Omental fat pad (tissue), 4 donors: ENCODE data around the gene ABL2. TPM values are rescaled to one million over a fixed set of nuclear protein-coding genes. Genes with fewer than 3 reads are reported as not detected.
A peak's percentile ranks its signal among the peaks of the same experiment; 100 is the strongest.
"Not testable (repeated sequence)": the region's sequence is repeated elsewhere in the genome, so short reads cannot be mapped to it uniquely, and the experiment has no call there.

Experiments used
- ATAC-seq: fragments of 150-250 bp; one replicate; pipeline ENCODE4 v1.9.1; 2016; ENCODE audit warnings: mild to moderate bottlenecking, moderate library complexity; ENCODE audit not compliant: low FRiP score
- DNase-seq: peaks from one replicate; pipeline ENCODE4 v3.0.0-alpha.2; 2019; ENCODE audit warnings: low spot score
- CTCF ChIP-seq, 3 donors: fragments of 450-650 bp; IDR thresholded peaks; one replicate each; pipeline ENCODE4 v1.5.1; 2016 to 2017; ENCODE audit warnings: antibody characterized with exemption in 3 of 3, mild to moderate bottlenecking in 3 of 3, moderate library complexity in 2 of 3
- total RNA-seq, 4 donors: library from RNA; depleted of rRNA; stranded (reverse); fragments of >200 nt; gene quantifications; one replicate each; pipeline ENCODE4 v1.1.0, GENCODE V29; 2016

Gene ABL2
- total RNA-seq, 4 donors from 2014 or later = 19.1 to 128 (median 39.9) TPM

DNA sequence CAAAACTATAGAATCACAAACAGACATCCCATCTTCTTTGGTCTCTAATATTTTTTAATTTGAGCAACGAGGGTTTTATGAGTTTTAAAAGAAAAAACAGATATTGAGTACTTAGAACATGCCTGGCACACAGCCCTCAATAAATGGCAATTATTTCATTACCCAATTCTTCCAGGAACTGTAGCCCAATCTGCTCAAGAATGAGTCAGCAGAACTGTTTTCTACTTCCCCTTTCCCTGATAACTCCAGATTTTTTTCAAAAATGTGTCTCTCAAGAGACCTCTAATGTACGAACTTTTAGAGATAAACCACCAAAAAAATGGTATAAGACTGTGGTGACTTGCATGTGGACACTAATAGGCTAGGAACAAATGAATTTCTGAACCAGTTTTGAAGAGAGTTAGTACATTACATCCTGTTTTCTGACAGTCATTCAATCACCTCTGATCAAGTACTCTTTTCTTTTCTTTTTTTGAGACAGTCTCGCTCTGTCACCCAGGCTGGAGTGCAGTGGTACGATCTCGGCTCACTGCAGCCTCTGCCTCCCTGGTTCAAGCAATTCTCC lies 11.5 kb downstream of the ABL2 start:
- no peak for TF ChIP-seq CTCF (IDR thresholded peaks at IDR 0.05)
- peak; percentile 70 for ATAC-seq
- DNase-seq = no peak

DNA sequence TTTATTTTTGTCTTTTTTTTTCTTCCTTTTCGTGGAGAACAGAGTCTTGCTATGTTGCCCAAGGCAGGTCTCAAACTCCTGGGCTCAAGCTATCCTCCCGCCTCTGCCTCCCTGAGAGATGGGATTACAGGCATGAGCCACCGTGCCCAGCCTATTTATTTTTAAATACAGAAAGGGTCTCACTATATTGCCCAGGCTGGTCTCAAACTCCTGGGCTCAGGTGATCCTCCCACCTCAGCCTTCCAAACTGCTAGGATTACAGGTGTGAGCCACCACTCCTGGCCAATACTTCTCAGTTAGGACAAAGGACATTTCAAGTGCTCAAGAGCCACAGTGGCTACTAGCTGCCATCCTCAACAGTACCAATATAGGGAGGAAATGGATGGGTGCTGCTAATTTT lies 16.2 kb downstream of the ABL2 start:
- not testable (repeated sequence) for ATAC-seq, DNase-seq

DNA sequence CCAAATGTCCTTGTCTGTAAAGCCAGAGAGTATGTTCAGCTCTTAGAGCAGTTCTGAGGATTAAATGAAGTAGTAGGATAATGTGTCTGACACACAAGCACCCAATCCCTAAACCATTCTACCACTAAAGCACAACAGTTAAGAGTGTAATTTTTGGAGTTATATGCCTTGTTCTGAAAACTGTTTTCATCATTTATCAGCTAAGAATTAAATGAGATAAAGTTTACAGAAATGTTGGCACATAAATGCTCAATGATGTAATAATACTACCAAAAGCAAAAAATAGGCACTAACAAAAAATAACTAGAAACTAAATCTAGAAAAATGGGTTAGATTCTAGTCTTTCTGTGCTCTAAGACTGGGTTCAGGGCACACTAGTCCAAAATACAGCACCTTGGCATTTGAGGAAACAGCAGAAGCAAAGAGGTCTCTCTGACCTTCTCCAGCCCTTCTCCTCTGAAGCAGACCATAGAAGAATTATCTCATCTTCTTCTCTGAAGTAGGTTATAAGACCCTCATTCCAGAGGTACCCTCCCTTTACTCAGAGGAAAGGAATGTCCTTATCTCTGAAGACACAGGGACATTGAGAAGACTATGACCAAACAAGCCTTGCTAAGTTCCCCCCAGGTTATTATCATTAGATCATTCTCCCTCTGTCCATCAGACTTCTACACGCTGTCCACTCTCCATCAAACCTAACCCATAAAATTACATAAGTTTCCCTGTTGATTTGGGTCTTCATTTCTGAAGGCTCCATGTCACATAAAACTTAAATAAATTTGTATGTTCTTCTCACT lies 20.6 kb downstream of the ABL2 start:
- DNase-seq (no peak), ATAC-seq (no peak)
- no peak for TF ChIP-seq CTCF (IDR thresholded peaks at IDR 0.05)

GRCh38 chr1:179206812-179207211 lies 22.7 kb downstream of the ABL2 start:
- TF ChIP-seq CTCF (IDR thresholded peaks at IDR 0.05) = no peak
- ATAC-seq = no peak

GRCh38 chr1:179205284-179205683 lies 24.2 kb downstream of the ABL2 start:
- no peak for DNase-seq
- no peak for TF ChIP-seq CTCF (IDR thresholded peaks at IDR 0.05)
- ATAC-seq = no peak

More at GRCh38 chr1:179206812-179207211, 22.7 kb downstream of the ABL2 start:
- no peak for DNase-seq

DNA sequence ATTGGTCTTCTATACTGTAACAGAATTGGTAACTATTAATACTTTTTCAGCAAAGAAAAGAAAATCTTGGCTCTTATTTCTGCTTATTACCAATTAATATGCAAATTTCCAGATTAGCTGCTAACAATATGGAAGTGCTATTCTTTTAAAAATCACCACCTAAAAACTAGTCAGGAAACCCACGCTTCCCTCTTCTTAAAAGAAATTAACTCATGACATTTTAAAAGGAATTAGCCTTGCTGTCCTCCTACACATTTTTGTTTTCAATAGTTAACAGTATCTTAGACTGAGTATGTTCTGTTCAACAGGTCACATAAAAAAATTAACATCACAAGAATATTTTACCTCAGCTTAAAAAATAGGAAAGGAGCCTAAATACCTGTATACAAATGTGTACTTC lies 27.3 kb downstream of the ABL2 start:
- TF ChIP-seq CTCF (IDR thresholded peaks at IDR 0.05) = no peak
- no peak for ATAC-seq
- DNase-seq = no peak

DNA sequence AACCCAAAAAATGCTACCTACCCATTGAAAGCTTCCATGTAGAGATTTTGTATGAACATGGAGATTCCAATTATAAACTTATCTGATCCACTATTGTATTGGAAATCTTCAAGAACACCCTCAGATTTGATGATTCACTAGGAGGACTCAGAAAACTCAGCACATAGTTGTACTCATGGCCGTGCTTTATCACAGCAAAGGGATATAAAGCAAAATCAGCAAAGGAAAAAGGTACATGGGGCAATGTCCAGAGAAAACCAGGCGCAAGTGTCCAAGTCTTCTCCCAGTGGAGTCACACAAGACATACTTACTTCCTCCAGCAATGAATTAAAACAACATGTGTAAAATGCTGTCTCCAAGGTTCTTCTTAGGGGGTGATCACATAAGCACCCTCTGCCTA lies 28.9 kb downstream of the ABL2 start:
- TF ChIP-seq CTCF (IDR thresholded peaks at IDR 0.05) = no peak
- ATAC-seq = no peak
- no peak for DNase-seq
